Stimulated activated naive CD8-positive, alpha-beta T cell treated with anti-CD3 and anti-CD28 coated beads, Interleukin-15, Interleukin-2, amounts not matched to agents 100 U/mL and 50 U/mL, for 24 hours (primary cell): ENCODE data around the gene BPIFA2.
A peak's percentile ranks its signal among the peaks of the same experiment; 100 is the strongest.

Experiments used
- ATAC-seq: fragments of 150-1000 bp; cut with Tn5 transposase; one replicate; pipeline ENCODE4 v1.10.0; 2021
- DNase-seq: peaks from one replicate; pipeline ENCODE4 v3.0.0; 2021

The BPIFA2 gene

DNA sequence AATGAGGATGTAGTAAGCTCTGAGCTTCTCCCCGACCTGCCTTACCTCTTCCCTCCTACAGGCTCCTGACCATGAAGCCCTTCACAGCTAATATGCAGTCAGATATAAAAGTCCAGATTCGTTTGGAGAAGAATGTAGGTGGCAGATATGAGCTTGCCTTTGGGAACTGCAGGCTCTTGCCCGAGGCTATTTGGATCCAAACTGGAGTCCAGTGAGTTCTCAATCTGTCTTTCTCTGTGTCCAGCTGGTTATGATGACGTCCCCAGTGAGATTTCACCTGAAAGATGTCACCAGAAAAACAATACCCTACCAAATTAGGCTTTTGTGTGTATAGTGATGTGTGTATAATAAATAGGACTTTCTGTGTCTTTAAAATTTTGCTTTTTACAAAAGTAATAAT, 34.5 kb downstream of the BPIFA2 start:
- ATAC-seq (no peak), DNase-seq (no peak)

DNA sequence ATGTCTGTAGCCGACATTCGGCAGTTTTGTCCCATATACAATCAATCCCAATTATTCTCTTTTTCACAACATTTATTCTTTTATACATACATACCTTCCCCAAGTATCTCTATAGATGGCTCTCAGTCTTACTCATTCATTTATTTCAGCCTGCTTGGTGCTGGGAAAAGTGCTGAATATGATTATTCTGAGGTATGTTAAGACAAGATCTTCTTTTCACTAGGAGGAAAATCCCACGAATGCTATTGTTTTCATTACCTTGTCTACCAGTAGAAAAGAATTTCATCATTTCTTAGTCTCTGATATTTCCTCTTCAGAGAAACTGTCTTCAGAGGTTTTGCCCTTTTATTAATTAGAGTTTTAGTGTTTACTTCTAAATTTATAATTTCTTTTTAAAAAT, 35.5 kb downstream of the BPIFA2 start:
- no peak for ATAC-seq
- DNase-seq = no peak

DNA sequence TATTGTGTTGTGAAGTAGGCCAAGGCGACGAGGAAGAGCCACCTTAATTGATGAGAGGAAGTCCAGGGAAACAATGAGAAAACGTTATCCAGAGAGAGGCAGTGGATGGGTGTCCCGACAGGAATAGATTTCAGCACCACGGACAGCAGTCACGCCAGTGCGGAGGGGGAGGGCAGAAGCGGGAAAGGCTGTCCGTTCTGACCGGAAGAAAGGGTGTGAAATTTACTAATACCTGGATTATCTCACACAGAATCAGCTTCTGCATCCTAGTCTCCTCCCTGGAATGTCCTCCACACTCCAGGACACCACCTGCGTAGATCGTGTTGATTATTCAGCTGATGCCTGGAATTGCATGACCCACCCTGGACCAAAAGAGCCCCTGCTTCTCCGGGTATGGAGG, 41.8 kb downstream of the BPIFA2 start:
- DNase-seq = peak; percentile 57
- no peak for ATAC-seq

DNA sequence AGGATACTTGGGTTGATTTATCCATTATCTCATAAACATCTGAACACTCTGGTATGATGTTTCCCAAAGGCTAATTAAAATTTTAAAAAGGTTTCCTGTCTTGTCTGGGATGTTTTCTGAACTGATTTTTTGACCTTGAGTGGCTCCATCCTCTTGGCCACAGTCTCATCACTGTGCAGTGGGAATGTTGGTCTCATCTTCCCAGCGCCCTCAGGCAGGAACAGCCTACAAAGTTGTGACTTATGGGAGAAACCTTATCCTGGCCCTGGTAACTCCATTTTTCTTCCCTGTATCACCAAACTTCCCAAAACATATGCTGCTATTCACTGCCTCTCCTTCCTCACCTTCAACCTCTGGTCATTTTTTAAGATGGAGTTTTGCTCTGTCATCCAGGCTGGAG, 42.4 kb downstream of the BPIFA2 start:
- no peak for ATAC-seq

DNA sequence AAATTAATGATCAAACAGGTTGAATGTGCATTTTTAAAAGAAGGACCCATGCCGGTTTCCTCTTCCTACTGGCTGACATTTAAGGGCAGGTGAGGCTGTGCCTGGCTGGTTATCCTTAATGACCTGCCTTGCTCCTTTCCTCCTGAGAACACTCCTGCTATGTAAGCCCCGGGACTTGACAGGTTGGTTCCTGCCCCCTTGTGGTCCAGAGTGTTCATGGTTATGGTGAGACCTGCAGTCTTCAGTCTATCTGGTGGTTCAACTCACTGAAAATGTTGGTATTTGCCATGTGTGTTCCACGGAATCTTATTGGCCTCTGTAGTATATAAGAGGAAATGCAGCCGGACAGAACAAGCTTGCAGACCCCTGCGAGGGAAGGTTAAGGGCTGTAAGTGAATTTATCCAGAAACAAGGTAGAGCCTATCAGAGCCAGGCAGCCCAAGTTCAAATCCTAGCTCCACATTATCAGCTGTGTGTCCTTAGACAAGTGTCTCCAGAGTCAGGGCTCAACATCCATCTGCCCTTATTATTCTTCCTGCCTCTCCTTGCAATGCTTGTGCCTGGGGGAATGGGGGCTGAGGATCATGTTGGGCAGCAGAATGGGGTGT, 44.0 kb downstream of the BPIFA2 start:
- DNase-seq = peak; percentile 11
- ATAC-seq = no peak

More for the DNA sequence above, 42.4 kb downstream of the BPIFA2 start:
- no peak for DNase-seq

DNA sequence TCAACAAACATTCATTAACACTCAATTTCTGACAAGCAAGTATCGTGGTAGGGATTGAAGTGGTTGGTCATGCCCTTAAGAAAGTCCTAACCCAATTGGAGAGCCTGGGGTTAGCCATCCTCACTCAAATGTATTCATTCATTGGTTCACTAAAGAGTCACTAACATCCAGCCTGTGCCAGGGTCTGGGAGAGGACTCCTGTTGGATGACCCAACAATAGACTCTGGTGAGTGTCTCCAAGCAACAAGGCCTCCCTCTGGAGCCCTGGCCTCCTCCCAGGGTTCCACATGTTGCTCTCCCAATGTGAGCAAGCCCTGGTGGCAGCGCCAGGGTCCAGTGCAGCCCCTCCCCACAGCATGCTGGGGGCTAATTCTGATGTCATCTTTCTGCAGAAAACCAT, 49.1 kb downstream of the BPIFA2 start, which contains the start of gene BPIFA3:
BPIFA3 (plus strand) TSS at position 301 of the 400 bp plus-strand sequence. CDS start 185 bp downstream, outside the sequence.
- no peak for DNase-seq

DNA sequence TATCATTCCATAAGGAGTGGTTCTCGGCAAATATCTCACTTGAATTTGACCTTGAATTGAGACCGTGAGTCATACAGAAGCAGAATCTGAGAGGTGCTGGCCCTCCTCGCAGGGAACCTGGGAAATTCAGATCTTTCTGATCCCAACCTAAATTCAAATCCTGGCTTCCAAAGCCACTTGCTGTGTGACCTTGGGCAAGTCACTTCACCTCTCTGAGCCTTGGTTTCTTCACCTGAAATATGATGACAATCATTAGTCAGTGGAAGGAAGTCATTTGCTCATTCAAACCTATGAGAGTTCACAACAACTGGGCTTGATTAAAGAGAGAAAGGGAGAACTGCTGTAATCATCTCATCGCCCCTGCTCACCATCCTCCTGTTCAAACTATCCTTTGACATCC, 56.4 kb downstream of the BPIFA2 start:
- DNase-seq (no peak), ATAC-seq (no peak)

More for the DNA sequence above, 49.1 kb downstream of the BPIFA2 start, which contains the start of gene BPIFA3:
- ATAC-seq = no peak

DNA sequence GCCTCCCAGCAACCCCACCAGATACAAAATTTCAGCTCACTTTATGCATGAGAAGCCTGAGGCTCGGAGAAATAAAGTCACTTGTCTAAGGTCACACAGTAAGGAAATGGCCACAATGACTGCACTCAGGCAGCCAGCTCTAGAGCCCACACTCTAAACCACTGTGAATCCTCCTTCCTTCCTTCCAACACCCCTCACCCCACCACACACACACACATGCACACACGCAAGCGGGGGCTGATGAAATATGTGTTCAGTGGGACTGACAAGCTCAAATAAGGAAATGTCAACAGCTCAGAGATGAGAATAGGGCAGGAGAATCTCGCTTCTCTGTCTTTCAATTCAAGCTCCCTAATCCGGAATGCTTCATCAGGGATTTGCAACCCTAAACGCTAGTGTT, 61.9 kb downstream of the BPIFA2 start:
- ATAC-seq = peak; percentile 49

More for the DNA sequence above, 61.9 kb downstream of the BPIFA2 start:
- DNase-seq = peak; percentile 19
